Panc1 (cell line): Measurements from ENCODE around the gene MAN2C1. TPM values are rescaled to one million over a fixed set of nuclear protein-coding genes. Genes with fewer than 3 reads are reported as not detected.

Experiments used
- ATAC-seq: fragments of 200-7000 bp; cut with Tn5 transposase; 2 replicates; pipeline ENCODE4 v1.9.1; 2020; ENCODE audit warnings: mild to moderate bottlenecking, moderate library complexity
- BruUV-seq: library from RNA; stranded (reverse); fragments of 400-500 nt; replicated peaks from 2 replicates; lab custom pipeline; 2021; lab: Mats Ljungman, UMichigan
- CTCF ChIA-PET: fragments of 300-600 bp; sonication (Branson Sonifier 250); formaldehyde crosslinking; loops from one replicate; lab custom pipeline; 2022; ENCODE audit warnings: antibody characterized with exemption; lab: Charles Lee
- POLR2A ChIA-PET: fragments of 300-600 bp; sonication (Branson Sonifier 250); formaldehyde crosslinking; loops from one replicate; lab custom pipeline; 2022; ENCODE audit warnings: antibody characterized with exemption; lab: Charles Lee
- DNase-seq: peaks from one replicate; pipeline ENCODE4 v3.0.0-alpha.2; 2010; ENCODE audit warnings: low read depth, low spot score
- H3K27ac ChIP-seq: 2 replicates; pipeline ENCODE4 v1.5.1; 2011; ENCODE audit warnings: mild to moderate bottlenecking, low read length, inconsistent platforms
- H3K27me3 ChIP-seq: fragments of 200-500 bp; sonication (Bioruptor generic); 2 replicates; pipeline ENCODE4 v1.6.0; 2014; ENCODE audit warnings: low read length, inconsistent platforms; ENCODE audit not compliant: control insufficient read depth, insufficient read depth
- H3K36me3 ChIP-seq: fragments of 200-500 bp; sonication (Bioruptor generic); 2 replicates; pipeline ENCODE4 v1.5.1; 2014; ENCODE audit warnings: inconsistent platforms, mild to moderate bottlenecking, low read length, moderate library complexity; ENCODE audit not compliant: control insufficient read depth, insufficient read depth
- H3K4me1 ChIP-seq: 2 replicates; pipeline ENCODE4 v1.5.1; 2011; ENCODE audit warnings: inconsistent platforms, mild to moderate bottlenecking, low read length, moderate library complexity; ENCODE audit not compliant: control insufficient read depth, insufficient read depth
- H3K4me3 ChIP-seq, 2 experiments: 2 replicates each; pipeline ENCODE4 v1.5.1; 2011 to 2012; ENCODE audit warnings: low read depth in 2 of 2, low read length in 2 of 2, mild to moderate bottlenecking in 2 of 2, inconsistent platforms in 1 of 2, moderate library complexity in 1 of 2
- H3K9me3 ChIP-seq: fragments of 200-500 bp; sonication (Bioruptor generic); 2 replicates; pipeline ENCODE4 v1.5.1; 2014; ENCODE audit warnings: low read depth, mild to moderate bottlenecking, inconsistent platforms, low read length, moderate library complexity; ENCODE audit not compliant: control insufficient read depth, insufficient read depth
- POLR2AphosphoS5 ChIP-seq: IDR thresholded peaks from 2 replicates; pipeline ENCODE4 v1.6.1; 2012; ENCODE audit warnings: mild to moderate bottlenecking, low read depth, low read length, moderate library complexity
- SIN3A ChIP-seq: IDR thresholded peaks from 2 replicates; pipeline ENCODE4 v1.6.1; 2012; ENCODE audit warnings: low read depth, mild to moderate bottlenecking, low read length, moderate library complexity, borderline replicate concordance; ENCODE audit not compliant: insufficient read depth
- TCF7L2 ChIP-seq: IDR thresholded peaks from 2 replicates; pipeline ENCODE4 v1.6.1; 2011; ENCODE audit warnings: mild to moderate bottlenecking, low read depth, low read length, inconsistent platforms
- in situ Hi-C: cut with HindIII; loops from 2 replicates; pipeline ENCODE4 v1.10.0; 2016; ENCODE audit warnings: low sequenced_read_pairs, low pct_unique_long_range_greater_than_20kb
- intact Hi-C: fragments of 100-400 bp; cut with micrococcal nuclease; formaldehyde crosslinking; loops from one replicate; pipeline ENCODE4 v1.10.0; 2022; ENCODE audit not compliant: unreplicated experiment
- total RNA-seq: library from RNA; stranded (reverse); gene quantifications from one replicate; pipeline ENCODE4 v1.2.1, GENCODE V29; 2021; ENCODE audit not compliant: unreplicated experiment
- TF ChIP-seq, protein P1 (sequence below): fragments of 450-650 bp; IDR thresholded peaks from 2 replicates; pipeline ENCODE4 v1.5.1; 2017; ENCODE audit warnings: mild to moderate bottlenecking
- TF ChIP-seq, protein P2 (sequence below), 2 experiments: IDR thresholded peaks; 2 replicates each; pipeline ENCODE4 v1.6.1; 2011 to 2012; ENCODE audit warnings: low read depth in 2 of 2, control low read depth in 1 of 2, low read length in 1 of 2, mild to moderate bottlenecking in 1 of 2, moderate library complexity in 1 of 2; ENCODE audit not compliant: insufficient read depth in 1 of 2

MAN2C1 gene
- total RNA-seq, 1 experiment from 2014 or later = 127 TPM

DNA sequence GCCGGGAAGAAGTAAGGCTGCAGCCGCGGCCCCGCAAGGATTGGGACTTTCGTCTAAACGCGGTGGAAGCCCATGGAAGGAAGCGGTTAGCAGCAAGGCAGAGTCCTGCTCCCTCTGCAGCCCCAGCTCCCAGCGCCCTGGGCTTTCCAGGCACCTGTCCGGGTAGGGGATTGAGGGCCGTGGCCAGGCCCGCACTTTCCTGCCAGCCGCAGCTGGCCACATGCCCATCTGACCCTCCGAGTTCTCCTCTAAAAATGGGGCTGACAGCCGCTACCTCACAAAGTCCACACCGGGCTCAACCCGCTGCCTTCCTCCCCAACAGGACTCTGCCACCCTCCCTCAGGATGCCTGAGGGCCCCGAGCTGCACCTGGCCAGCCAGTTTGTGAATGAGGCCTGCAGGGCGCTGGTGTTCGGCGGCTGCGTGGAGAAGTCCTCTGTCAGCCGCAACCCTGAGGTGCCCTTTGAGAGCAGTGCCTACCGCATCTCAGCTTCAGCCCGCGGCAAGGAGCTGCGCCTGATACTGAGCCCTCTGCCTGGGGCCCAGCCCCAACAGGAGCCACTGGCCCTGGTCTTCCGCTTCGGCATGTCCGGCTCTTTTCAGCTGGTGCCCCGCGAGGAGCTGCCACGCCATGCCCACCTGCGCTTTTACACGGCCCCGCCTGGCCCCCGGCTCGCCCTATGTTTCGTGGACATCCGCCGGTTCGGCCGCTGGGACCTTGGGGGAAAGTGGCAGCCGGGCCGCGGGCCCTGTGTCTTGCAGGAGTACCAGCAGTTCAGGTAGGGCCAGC lies 19.7 kb downstream of the MAN2C1 start:
- H3K36me3 ChIP-seq = no peaks in the 10 kb centered on the region
- no peaks in the 10 kb centered on the region for H3K9me3 ChIP-seq
- POLR2A ChIA-PET = interaction anchor here (0.7 to 1.0 kb wide), 2 partner anchors 103 to 126 kb away, joined by 3 read pairs; partner anchors contain the start of gene SIN3A
- no peak overlapping the region for H3K27ac ChIP-seq
- H3K4me1 ChIP-seq = no peaks in the 10 kb centered on the region
- intact Hi-C loops (no loop called here), in situ Hi-C loops (no loop called here)
- TF ChIP-seq, protein P1, sequence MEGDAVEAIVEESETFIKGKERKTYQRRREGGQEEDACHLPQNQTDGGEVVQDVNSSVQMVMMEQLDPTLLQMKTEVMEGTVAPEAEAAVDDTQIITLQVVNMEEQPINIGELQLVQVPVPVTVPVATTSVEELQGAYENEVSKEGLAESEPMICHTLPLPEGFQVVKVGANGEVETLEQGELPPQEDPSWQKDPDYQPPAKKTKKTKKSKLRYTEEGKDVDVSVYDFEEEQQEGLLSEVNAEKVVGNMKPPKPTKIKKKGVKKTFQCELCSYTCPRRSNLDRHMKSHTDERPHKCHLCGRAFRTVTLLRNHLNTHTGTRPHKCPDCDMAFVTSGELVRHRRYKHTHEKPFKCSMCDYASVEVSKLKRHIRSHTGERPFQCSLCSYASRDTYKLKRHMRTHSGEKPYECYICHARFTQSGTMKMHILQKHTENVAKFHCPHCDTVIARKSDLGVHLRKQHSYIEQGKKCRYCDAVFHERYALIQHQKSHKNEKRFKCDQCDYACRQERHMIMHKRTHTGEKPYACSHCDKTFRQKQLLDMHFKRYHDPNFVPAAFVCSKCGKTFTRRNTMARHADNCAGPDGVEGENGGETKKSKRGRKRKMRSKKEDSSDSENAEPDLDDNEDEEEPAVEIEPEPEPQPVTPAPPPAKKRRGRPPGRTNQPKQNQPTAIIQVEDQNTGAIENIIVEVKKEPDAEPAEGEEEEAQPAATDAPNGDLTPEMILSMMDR = no peak
- H3K27me3 ChIP-seq = no peaks in the 10 kb centered on the region
- CTCF ChIA-PET = interaction anchor here (0.5 kb wide), 1 partner anchor 265 kb away, joined by 4 read pairs; no protein-coding TSS in a partner anchor
- no peak for DNase-seq
- no TSS peak for BruUV-seq
- H3K4me3 ChIP-seq = peak overlapping the region; percentile 52 to 67
- ATAC-seq = peak; percentile 49

DNA sequence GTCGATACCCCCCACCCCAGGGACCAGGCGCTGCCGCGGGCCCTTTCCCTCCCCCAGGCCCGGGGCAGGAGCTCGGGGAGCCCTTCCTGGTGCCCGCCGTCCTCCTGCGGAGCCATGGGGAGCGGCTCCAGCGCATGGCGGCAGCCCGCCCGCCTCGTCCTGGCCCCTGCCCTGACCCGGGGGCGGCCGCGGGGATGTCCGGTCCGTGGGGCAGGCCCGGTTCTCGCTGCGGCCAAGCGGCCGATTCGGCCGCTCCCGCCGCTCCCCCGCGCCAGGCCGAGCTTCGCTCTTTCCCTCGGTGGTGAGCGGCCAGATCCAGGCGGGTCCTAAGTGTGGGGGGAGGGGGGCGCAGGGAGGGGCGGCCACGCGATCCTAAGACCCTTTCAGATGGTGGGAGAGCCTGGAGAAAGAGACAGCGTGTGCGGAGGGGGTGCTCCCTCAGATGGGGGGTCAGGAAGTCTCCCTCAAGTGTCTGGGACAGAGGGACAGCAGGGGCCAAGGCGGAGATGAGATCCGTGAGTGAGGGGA lies 20.3 kb downstream of the MAN2C1 start:
- ChIA-PET CTCF (interaction anchor here (0.5 kb wide), 1 partner anchor 265 kb away, joined by 4 read pairs; no protein-coding TSS in a partner anchor), POLR2A (no interaction called here)
- BruUV-seq = no TSS peak
- ATAC-seq = peak; percentile 40
- no peaks in the 10 kb centered on the region for H3K9me3 ChIP-seq
- H3K36me3 ChIP-seq = no peaks in the 10 kb centered on the region
- H3K4me3 ChIP-seq = peak overlapping the region; percentile 52 to 67
- intact Hi-C loops (no loop called here), in situ Hi-C loops (no loop called here)
- TF ChIP-seq, protein P1 = no peak
- TF ChIP-seq POLR2AphosphoS5 (no peak), TCF7L2 (no peak), SIN3A (no peak)
- TF ChIP-seq, protein P2, sequence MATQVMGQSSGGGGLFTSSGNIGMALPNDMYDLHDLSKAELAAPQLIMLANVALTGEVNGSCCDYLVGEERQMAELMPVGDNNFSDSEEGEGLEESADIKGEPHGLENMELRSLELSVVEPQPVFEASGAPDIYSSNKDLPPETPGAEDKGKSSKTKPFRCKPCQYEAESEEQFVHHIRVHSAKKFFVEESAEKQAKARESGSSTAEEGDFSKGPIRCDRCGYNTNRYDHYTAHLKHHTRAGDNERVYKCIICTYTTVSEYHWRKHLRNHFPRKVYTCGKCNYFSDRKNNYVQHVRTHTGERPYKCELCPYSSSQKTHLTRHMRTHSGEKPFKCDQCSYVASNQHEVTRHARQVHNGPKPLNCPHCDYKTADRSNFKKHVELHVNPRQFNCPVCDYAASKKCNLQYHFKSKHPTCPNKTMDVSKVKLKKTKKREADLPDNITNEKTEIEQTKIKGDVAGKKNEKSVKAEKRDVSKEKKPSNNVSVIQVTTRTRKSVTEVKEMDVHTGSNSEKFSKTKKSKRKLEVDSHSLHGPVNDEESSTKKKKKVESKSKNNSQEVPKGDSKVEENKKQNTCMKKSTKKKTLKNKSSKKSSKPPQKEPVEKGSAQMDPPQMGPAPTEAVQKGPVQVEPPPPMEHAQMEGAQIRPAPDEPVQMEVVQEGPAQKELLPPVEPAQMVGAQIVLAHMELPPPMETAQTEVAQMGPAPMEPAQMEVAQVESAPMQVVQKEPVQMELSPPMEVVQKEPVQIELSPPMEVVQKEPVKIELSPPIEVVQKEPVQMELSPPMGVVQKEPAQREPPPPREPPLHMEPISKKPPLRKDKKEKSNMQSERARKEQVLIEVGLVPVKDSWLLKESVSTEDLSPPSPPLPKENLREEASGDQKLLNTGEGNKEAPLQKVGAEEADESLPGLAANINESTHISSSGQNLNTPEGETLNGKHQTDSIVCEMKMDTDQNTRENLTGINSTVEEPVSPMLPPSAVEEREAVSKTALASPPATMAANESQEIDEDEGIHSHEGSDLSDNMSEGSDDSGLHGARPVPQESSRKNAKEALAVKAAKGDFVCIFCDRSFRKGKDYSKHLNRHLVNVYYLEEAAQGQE (IDR thresholded peaks at IDR 0.05; ENCODE audit: insufficient read depth in 1 of 2, low read depth in 2 of 2, low read length in 1 of 2) = no peak
- H3K27me3 ChIP-seq = no peaks in the 10 kb centered on the region
- no peak for DNase-seq
- no peaks in the 10 kb centered on the region for H3K4me1 ChIP-seq
- peak overlapping the region; percentile 48 for H3K27ac ChIP-seq
